GM18873 (cell line): ENCODE results near the gene COMP.
"Not testable (repeated sequence)": the region's sequence is repeated elsewhere in the genome, so short reads cannot be mapped to it uniquely, and the experiment has no call there.

Source experiments
- ATAC-seq: cut with Tn5 transposase; IDR thresholded peaks from one replicate; pipeline ENCODE4 v1.9.1; 2021; ENCODE audit warnings: mild to moderate bottlenecking, moderate library complexity, moderate number of reproducible peaks; ENCODE audit not compliant: unreplicated experiment, low FRiP score

COMP gene

GRCh38 chr19:18790566-18791314, at the start of gene COMP:
TSS of gene COMP (minus strand) at chr19:18791305. CDS start at chr19:18791269, 36 bp downstream.
- no peak for ATAC-seq

GRCh38 chr19:18840288-18841267, 49.5 kb upstream of the COMP start:
- no peak for ATAC-seq

- ATAC-seq: no peak
These were observed 48.6 kb upstream of the COMP start for GRCh38 chr19:18839465-18840287.

- ATAC-seq: no peak
These were observed 43.5 kb upstream of the COMP start for GRCh38 chr19:18834644-18834984.

GRCh38 chr19:18833849-18834643, 42.9 kb upstream of the COMP start:
- ATAC-seq: no peak

- no peak for ATAC-seq
These were observed 42.0 kb upstream of the COMP start for GRCh38 chr19:18833141-18833476.

GRCh38 chr19:18832306-18833140, 41.4 kb upstream of the COMP start:
- ATAC-seq: no peak

- no peak for ATAC-seq
These were observed 40.6 kb upstream of the COMP start, which contains the start of gene UPF1 for GRCh38 chr19:18831524-18832305. TSS of gene UPF1 (plus strand) at chr19:18831959. CDS start at chr19:18832210, 251 bp downstream.

- no peak for ATAC-seq
These were observed 39.4 kb upstream of the COMP start for GRCh38 chr19:18830488-18830887.

GRCh38 chr19:18828786-18829185, 37.7 kb upstream of the COMP start:
- no peak for ATAC-seq

GRCh38 chr19:18817574-18817973, 26.5 kb upstream of the COMP start:
- no peak for ATAC-seq

- ATAC-seq: not testable (repeated sequence)
These were observed 25.5 kb upstream of the COMP start for GRCh38 chr19:18816645-18817044.

GRCh38 chr19:18815673-18816072, 24.6 kb upstream of the COMP start:
- no peak for ATAC-seq

- no peak for ATAC-seq
These were observed 23.0 kb upstream of the COMP start for GRCh38 chr19:18814063-18814462.

GRCh38 chr19:18811638-18812037, 20.5 kb upstream of the COMP start:
- not testable (repeated sequence) for ATAC-seq

GRCh38 chr19:18809149-18809868, 18.2 kb upstream of the COMP start:
- ATAC-seq: no peak

- ATAC-seq: no peak
These were observed 16.8 kb upstream of the COMP start for GRCh38 chr19:18807861-18808331.
